Activated CD8-positive, alpha-beta T cell treated with anti-CD3 and anti-CD28 coated beads, Interleukin-2, amount 10 ng/mL, durations not matched to agents 7 days and 5 days (primary cell): Measurements from ENCODE around the gene ANKZF1. TPM values are rescaled to one million over a fixed set of nuclear protein-coding genes. Genes with fewer than 3 reads are reported as not detected.
"Not testable (repeated sequence)": the region's sequence is repeated elsewhere in the genome, so short reads cannot be mapped to it uniquely, and the experiment has no call there.

Experiments
- ATAC-seq: fragments of 150-1000 bp; cut with Tn5 transposase; one replicate; pipeline ENCODE4 v1.10.0; 2021; ENCODE audit warnings: moderate library complexity
- CTCF ChIA-PET: fragments of 350-600 bp; sonication (Branson Sonifier 250); formaldehyde crosslinking; loops from one replicate; lab custom pipeline; 2021; ENCODE audit warnings: antibody characterized with exemption; lab: Charles Lee
- POLR2A ChIA-PET: fragments of 350-600 bp; sonication (Branson Sonifier 250); formaldehyde crosslinking; loops from one replicate; lab custom pipeline; 2021; ENCODE audit warnings: antibody characterized with exemption; lab: Charles Lee
- DNase-seq: peaks from one replicate; pipeline ENCODE4 v3.0.0-alpha.2; 2020
- H3K27ac Mint-ChIP-seq: one replicate; pipeline ENCODE4 v1.8.0; 2021; ENCODE audit warnings: mild to moderate bottlenecking, mixed read lengths
- H3K27me3 Mint-ChIP-seq: one replicate; pipeline ENCODE4 v1.8.0; 2021; ENCODE audit warnings: low read depth, mixed read lengths
- H3K36me3 Mint-ChIP-seq: one replicate; pipeline ENCODE4 v1.8.0; 2021; ENCODE audit warnings: low read depth, mixed read lengths
- H3K4me1 Mint-ChIP-seq: one replicate; pipeline ENCODE4 v1.8.0; 2021; ENCODE audit warnings: low read depth, mixed read lengths
- H3K4me3 Mint-ChIP-seq: one replicate; pipeline ENCODE4 v1.8.0; 2021; ENCODE audit warnings: mild to moderate bottlenecking, mixed read lengths
- H3K9me3 Mint-ChIP-seq: one replicate; pipeline ENCODE4 v1.8.0; 2022; ENCODE audit warnings: mixed read lengths; ENCODE audit not compliant: insufficient read depth
- total RNA-seq, 2 experiments: library from RNA; stranded (reverse); gene quantifications; one replicate each; pipeline ENCODE4 v1.2.3, GENCODE V29; 2021

ANKZF1 gene
- total RNA-seq, 2 experiments from 2014 or later, result 106 to 114 TPM

DNA sequence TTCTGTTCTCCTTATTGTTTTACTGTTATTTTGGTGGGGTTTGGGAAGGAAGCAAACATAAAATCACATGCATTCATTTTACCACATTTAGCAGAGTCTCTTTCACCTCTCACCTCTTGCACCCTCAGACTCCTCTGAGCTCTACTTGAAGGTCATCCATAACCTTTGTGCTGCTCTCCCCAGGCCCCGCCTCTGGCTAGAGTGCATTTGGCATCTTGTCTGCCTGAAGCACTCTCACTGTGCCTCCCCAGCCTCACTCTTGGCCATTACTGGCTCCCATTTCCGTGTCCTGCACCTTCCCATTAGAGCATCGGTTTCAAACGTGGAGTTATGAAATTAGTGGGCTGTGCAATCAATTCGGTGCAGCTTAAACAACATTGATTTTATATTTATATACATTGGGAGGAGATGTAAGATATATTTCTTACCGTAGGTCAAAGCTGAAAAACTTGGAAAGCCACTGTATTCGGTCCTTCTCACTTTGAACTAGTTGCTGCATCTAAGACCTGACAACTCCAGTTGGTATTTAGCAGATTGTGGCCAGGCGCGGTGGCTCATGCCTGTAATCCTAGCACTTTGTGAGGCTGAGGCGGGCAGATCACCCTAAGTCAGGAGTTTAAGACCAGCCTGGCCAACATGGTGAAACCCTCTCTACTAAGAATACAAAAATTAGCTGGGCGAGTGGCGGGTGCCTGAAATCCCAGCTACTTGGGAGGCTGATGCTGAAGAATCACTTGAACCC, 30.0 kb upstream of the ANKZF1 start:
- ChIA-PET CTCF (interaction anchor here (0.9 to 2.6 kb wide), 10 partner anchors 8 to 95 kb away, joined by 3 to 12 read pairs (median 4); partner anchors contain the start of genes DNAJB2 and NHEJ1), POLR2A (interaction anchor here (0.8 to 1.8 kb wide), 11 partner anchors 11 to 188 kb away, joined by 3 to 27 read pairs (median 5); partner anchors contain the start of genes ABCB6, ANKZF1, ATG9A and CNPPD1)
- ATAC-seq, result peak; percentile 33
- H3K27me3 Mint-ChIP-seq, result no peaks in the 10 kb centered on the region
- H3K4me1 Mint-ChIP-seq, result peaks cover 20% of the 10 kb centered on the region
- H3K27ac Mint-ChIP-seq, result peak overlapping the region; percentile 76
- H3K4me3 Mint-ChIP-seq, result peak overlapping the region; percentile 34
- peaks cover 20% of the 10 kb centered on the region for H3K36me3 Mint-ChIP-seq
- peaks cover 8% of the 10 kb centered on the region for H3K9me3 Mint-ChIP-seq
- no peak for DNase-seq

GRCh38 chr2:219200502-219201326, 28.9 kb upstream of the ANKZF1 start:
- peaks cover 20% of the 10 kb centered on the region for H3K36me3 Mint-ChIP-seq
- ATAC-seq, H3K9me3 Mint-ChIP-seq, H3K27me3 Mint-ChIP-seq: not testable (repeated sequence)
- peaks cover 22% of the 10 kb centered on the region for H3K4me1 Mint-ChIP-seq
- peak overlapping the region; percentile 73 for H3K4me3 Mint-ChIP-seq
- peak overlapping the region; percentile 95 for H3K27ac Mint-ChIP-seq
- CTCF ChIA-PET, result interaction anchor here (0.9 to 2.6 kb wide), 8 partner anchors 9 to 94 kb away, joined by 3 to 12 read pairs (median 6); partner anchors contain the start of gene DNAJB2
- peak; percentile 61 for DNase-seq
- POLR2A ChIA-PET, result interaction anchor here (0.6 to 1.8 kb wide), 15 partner anchors 12 to 187 kb away, joined by 3 to 27 read pairs (median 5); partner anchors contain the start of genes ABCB6, ANKZF1, ATG9A and CNPPD1

DNA sequence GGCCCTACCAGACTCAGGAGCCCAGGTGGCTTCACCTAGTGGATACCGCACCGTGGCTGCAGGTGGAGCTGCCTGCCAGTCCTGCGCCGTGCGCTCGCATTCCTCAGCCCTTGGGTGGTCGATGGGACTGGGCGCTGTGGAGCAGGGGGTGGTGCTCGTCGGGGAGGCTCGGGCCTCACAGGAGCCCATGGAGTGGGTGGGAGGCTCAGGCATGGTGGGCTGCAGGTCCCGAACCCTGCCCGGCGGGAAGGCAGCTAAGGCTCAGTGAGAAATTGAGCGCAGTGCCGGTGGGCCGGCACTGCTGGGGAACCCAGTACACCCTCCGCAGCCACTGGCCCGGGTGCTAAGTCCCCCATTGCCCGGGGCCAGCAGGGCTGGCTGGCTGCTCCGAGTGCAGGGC, 28.3 kb upstream of the ANKZF1 start:
- Mint-ChIP-seq H3K36me3 (peaks cover 20% of the 10 kb centered on the region), H3K4me1 (peaks cover 28% of the 10 kb centered on the region), H3K27ac (peak overlapping the region; percentile 95)
- CTCF ChIA-PET, result interaction anchor here (2.5 to 2.6 kb wide), 2 partner anchors 20 to 30 kb away, joined by 10 to 12 read pairs; no protein-coding TSS in a partner anchor
- H3K9me3 Mint-ChIP-seq, H3K27me3 Mint-ChIP-seq, ATAC-seq, DNase-seq, H3K4me3 Mint-ChIP-seq: not testable (repeated sequence)
- POLR2A ChIA-PET, result interaction anchor here (1.2 to 1.8 kb wide), 8 partner anchors 12 to 186 kb away, joined by 3 to 27 read pairs (median 6); partner anchors contain the start of genes ABCB6, ANKZF1, ATG9A and CNPPD1

DNA sequence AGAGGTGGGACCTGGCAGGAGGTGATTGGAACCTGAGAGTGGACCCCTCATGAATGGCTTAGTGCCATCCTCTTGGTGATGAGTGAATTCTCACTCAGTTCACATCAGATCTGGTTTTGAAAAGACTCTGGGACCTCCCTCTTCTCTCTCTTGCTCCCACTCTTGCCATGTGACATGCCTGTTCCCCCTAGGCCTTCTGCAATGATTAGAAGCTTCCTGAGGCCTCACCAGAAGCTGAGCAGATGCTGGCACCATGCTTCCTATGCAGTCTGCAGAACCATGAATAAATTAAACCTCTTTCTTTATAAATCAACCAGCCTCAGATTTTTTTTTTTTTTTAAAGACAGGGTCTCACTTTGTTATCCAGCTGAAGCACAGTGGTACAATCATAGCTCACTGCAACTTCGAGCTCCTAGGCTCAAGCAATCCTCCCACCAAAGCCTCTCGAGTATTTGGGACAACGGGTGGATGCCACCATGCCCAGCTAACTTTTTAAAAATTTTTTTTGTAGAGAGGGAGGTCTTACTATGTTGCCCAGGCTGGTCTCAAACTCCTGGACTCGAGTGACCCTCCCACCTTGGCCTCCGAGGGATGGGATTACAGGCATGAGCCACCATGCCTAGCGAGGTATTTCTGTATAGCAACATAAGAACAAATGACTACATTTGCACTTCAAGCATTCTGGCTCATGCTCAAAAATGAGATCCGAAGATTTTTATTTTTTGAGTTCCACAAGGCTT, 25.0 kb upstream of the ANKZF1 start:
- peaks cover 9% of the 10 kb centered on the region for H3K9me3 Mint-ChIP-seq
- H3K4me3 Mint-ChIP-seq, result no peak overlapping the region
- peaks cover 45% of the 10 kb centered on the region for H3K36me3 Mint-ChIP-seq
- ATAC-seq (no peak), DNase-seq (no peak)
- H3K4me1 Mint-ChIP-seq, result peaks cover 50% of the 10 kb centered on the region
- CTCF ChIA-PET, result interaction anchor here (1.7 kb wide), 1 partner anchor 74 kb away, joined by 3 read pairs; the partner anchor contains the start of gene DNAJB2
- no peak overlapping the region for H3K27ac Mint-ChIP-seq
- H3K27me3 Mint-ChIP-seq, result no peaks in the 10 kb centered on the region
- POLR2A ChIA-PET, result interaction anchor here (0.6 kb wide), 1 partner anchor 44 kb away, joined by 3 read pairs; the partner anchor contains the start of gene NHEJ1

DNA sequence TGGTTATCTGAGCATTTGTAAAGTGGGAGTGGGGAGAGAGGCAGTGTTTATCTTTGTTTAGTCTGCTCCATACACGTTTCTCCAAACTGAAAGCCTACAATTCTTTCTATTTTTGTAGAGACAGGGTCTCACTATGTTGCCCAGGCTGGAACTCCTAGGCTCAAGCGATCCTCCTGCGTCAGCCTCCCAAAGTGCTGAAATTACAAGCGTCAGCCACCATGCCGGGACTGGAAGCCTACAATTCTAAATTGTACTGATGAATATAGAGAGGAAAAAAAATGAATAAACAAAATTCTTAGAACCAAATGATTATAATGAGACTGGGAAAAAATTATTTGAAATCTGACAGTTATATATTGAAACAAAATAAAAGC, 24.5 kb upstream of the ANKZF1 start:
- ChIA-PET CTCF (interaction anchor here (1.1 to 2.0 kb wide), 4 partner anchors 8 to 329 kb away, joined by 3 to 17 read pairs (median 10); partner anchors contain the start of gene CNPPD1), POLR2A (interaction anchor here (1.1 to 5.3 kb wide), 3 partner anchors 8 to 29 kb away, joined by 7 to 49 read pairs (median 9); partner anchors contain the start of genes ABCB6, CNPPD1 and RETREG2)
- H3K4me1 Mint-ChIP-seq, result peaks cover 53% of the 10 kb centered on the region
- H3K36me3 Mint-ChIP-seq, result peaks cover 50% of the 10 kb centered on the region
- ATAC-seq (no peak), DNase-seq (no peak)
- no peak overlapping the region for H3K4me3 Mint-ChIP-seq
- H3K27ac Mint-ChIP-seq, result peak overlapping the region; percentile 55
- no peaks in the 10 kb centered on the region for H3K27me3 Mint-ChIP-seq
- H3K9me3 Mint-ChIP-seq, result peaks cover 9% of the 10 kb centered on the region

- ChIA-PET POLR2A (interaction anchor here (0.6 to 5.3 kb wide), 17 partner anchors 9 to 75 kb away, joined by 3 to 49 read pairs (median 6); partner anchors contain the start of genes ABCB6, ANKZF1, ATG9A and CNPPD1), CTCF (interaction anchor here (0.8 to 4.6 kb wide), 16 partner anchors 9 to 330 kb away, joined by 3 to 49 read pairs (median 4); partner anchors contain the start of genes CNPPD1, DNAJB2, NHEJ1 and SLC23A3)
- Mint-ChIP-seq H3K27me3 (no peaks in the 10 kb centered on the region), H3K4me3 (peak overlapping the region; percentile 86), H3K27ac (peak overlapping the region; percentile 96), H3K36me3 (peaks cover 49% of the 10 kb centered on the region), H3K9me3 (peaks cover 7% of the 10 kb centered on the region), H3K4me1 (peaks cover 53% of the 10 kb centered on the region)
- ATAC-seq (no peak), DNase-seq (no peak)
Observed at GRCh38 chr2:219205981-219206327, 23.7 kb upstream of the ANKZF1 start.

DNA sequence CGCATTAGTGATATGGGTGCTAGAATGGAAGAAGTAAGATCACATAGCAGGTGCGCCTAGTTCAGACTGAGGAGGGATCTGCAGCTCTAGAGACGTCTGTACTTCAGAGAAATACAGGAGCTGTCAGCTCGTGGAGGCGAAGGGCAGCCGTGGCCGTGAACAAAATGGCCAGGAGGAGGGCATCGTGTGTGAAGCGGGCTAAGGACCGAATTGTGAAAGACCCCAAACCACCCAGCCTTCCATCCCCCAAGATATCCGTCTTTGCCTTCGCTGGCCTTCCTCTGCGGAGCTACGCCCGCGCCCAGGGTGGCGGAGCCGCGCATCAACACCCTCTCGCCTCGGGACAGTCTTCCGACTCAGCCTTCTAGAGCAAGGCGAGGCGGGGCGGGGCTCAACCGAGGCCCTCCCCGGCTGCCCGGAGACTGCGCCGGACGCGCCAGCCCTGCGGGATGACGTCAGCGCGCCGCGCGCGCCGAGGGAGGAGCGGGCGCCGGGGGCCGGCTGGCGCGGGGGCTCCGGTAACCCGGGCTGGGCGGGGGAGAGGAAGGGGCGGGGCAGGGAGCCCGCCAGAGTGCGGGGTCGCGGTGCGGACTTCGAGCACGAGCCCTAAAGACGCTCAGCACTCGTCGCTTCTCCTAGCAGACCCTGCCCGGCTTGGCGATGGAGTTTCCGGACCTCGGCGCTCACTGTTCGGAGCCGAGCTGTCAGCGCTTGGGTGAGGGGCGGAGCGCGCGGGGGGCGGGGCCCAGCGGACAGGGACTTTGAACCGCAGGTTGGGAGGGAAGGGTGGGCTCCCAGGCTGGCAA, 23.1 kb upstream of the ANKZF1 start, which contains the start of gene ZFAND2B:
TSS of gene ZFAND2B (plus strand) at position 455 of the 806 bp plus-strand sequence. CDS start at position 661, 206 bp downstream.
- H3K27ac Mint-ChIP-seq, result peak within 1 kb of the TSS; percentile 96
- peaks cover 57% of the 10 kb centered on the region for H3K4me1 Mint-ChIP-seq
- H3K36me3 Mint-ChIP-seq, result peaks cover 49% of the 10 kb centered on the region
- H3K4me3 Mint-ChIP-seq, result peak within 1 kb of the TSS; percentile 86
- ATAC-seq (peak; percentile 98), DNase-seq (peak; percentile 95)
- CTCF ChIA-PET, result interaction anchor here (0.8 to 4.6 kb wide), 17 partner anchors 10 to 330 kb away, joined by 3 to 49 read pairs (median 4); partner anchors contain the start of genes CNPPD1, DNAJB2, NHEJ1 and SLC23A3
- H3K27me3 Mint-ChIP-seq, result no peaks in the 10 kb centered on the region
- POLR2A ChIA-PET, result interaction anchor here (0.6 to 5.3 kb wide), 19 partner anchors 9 to 76 kb away, joined by 3 to 49 read pairs (median 6); partner anchors contain the start of genes ABCB6, ANKZF1, ATG9A and CNPPD1
- H3K9me3 Mint-ChIP-seq, result peaks cover 5% of the 10 kb centered on the region

- DNase-seq (no peak), ATAC-seq (no peak)
- no peaks in the 10 kb centered on the region for H3K27me3 Mint-ChIP-seq
- ChIA-PET CTCF (interaction anchor here (1.0 to 4.6 kb wide), 10 partner anchors 10 to 181 kb away, joined by 3 to 49 read pairs (median 12); partner anchors contain the start of genes CNPPD1, NHEJ1 and SLC23A3), POLR2A (interaction anchor here (0.7 to 5.3 kb wide), 12 partner anchors 12 to 47 kb away, joined by 3 to 49 read pairs (median 7); partner anchors contain the start of genes ANKZF1, ATG9A, CNPPD1 and GLB1L)
- peaks cover 52% of the 10 kb centered on the region for H3K36me3 Mint-ChIP-seq
- peak overlapping the region; percentile 96 for H3K27ac Mint-ChIP-seq
- peak overlapping the region; percentile 86 for H3K4me3 Mint-ChIP-seq
- H3K4me1 Mint-ChIP-seq, result peaks cover 62% of the 10 kb centered on the region
- H3K9me3 Mint-ChIP-seq, result peaks cover 5% of the 10 kb centered on the region
Observed at GRCh38 chr2:219207134-219207883, 22.3 kb upstream of the ANKZF1 start.
